Measurements from ENCODE around the gene RGS3.

RGS3 gene

DNA sequence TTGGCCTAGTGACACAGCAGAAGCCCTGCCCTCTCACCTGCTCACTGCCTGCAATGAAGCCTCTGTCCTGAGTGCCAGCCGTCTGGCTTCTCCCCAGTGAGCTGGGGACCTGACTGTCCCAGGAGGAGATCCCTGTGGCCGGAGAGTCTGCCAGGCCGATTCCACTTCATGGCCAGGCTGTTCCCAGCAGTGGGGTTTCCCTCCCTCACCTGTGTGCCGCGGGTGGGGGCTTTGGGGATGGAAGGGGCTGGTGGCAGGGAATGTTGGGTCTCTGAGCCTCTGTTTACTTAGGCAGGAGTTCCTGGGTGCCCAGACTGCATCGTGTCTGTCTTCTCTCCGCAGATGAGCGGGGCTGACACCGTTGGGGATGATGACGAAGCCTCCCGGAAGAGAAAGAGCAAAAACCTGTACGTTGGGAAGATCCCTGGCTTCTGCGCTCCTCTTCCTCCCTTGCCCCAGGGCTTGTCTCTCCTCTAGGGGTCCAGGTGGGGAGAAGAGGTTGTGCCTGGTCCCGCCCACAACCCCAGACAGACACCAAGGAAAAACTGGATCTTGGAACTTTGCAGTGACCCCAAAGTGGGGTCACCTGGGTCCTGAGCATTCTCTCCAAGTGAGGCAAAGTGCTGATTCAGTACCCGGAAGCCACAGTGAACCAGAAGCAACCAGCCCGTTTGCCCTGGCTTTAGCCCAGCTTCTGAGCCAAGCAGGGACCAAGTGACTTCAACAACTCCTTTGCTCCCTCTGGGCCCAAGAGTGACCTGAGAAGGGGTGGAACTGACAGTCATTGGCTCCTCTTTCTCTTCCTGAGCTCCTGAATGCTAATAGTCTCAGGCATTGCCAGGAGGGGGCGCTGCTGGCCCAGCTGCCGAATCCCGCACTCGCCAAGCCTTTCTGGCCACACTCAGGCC, 127.7 kb downstream of the RGS3 start:
- TF ChIP-seq YY1 (IDR thresholded peaks at IDR 0.05; ENCODE audit: low read depth), result no peak
- TF ChIP-seq, protein P1, sequence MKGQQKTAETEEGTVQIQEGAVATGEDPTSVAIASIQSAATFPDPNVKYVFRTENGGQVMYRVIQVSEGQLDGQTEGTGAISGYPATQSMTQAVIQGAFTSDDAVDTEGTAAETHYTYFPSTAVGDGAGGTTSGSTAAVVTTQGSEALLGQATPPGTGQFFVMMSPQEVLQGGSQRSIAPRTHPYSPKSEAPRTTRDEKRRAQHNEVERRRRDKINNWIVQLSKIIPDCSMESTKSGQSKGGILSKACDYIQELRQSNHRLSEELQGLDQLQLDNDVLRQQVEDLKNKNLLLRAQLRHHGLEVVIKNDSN (IDR thresholded peaks at IDR 0.05), result no peak
- peak; percentile 100 for TF ChIP-seq RAD21 (IDR thresholded peaks at IDR 0.05; ENCODE audit: low read depth)
- no peak for TF ChIP-seq CREB1 (IDR thresholded peaks at IDR 0.05; ENCODE audit: low read depth)
- TF ChIP-seq NFIC (IDR thresholded peaks at IDR 0.05), result 0 out of 2 replicates have a peak, but pooled peaks have one; percentile 14
- 0 out of 2 replicates have a peak, but pooled peaks have one; percentile 16 for TF ChIP-seq TCF12 (IDR thresholded peaks at IDR 0.05; ENCODE audit: low read depth)
- TF ChIP-seq MAX (IDR thresholded peaks at IDR 0.05), result peak; percentile 29; the same call in 1 of the 2 replicates
- TF ChIP-seq TEAD4 (IDR thresholded peaks at IDR 0.05), result no peak
- TF ChIP-seq TAF1 (IDR thresholded peaks at IDR 0.05; ENCODE audit: low read depth), result no peak
- no peak for TF ChIP-seq EGR1 (IDR thresholded peaks at IDR 0.05)
- no peak for TF ChIP-seq FOXM1 (IDR thresholded peaks at IDR 0.05; ENCODE audit: borderline replicate concordance, low read depth)
- TF ChIP-seq REST (IDR thresholded peaks at IDR 0.05; ENCODE audit: low read depth), result no peak

GRCh38 chr9:113591899-113592625, 128.5 kb downstream of the RGS3 start:
- TF ChIP-seq MAX (IDR thresholded peaks at IDR 0.05), result no peak
- TF ChIP-seq YY1 (IDR thresholded peaks at IDR 0.05; ENCODE audit: low read depth), result no peak
- TF ChIP-seq CREB1 (IDR thresholded peaks at IDR 0.05; ENCODE audit: low read depth), result no peak
- TF ChIP-seq ZBTB7A (IDR thresholded peaks at IDR 0.05; ENCODE audit: low read depth), result no peak
- no peak for TF ChIP-seq FOXM1 (IDR thresholded peaks at IDR 0.05; ENCODE audit: borderline replicate concordance, low read depth)
- TF ChIP-seq, protein P1 (IDR thresholded peaks at IDR 0.05), result no peak
- no peak for TF ChIP-seq EGR1 (IDR thresholded peaks at IDR 0.05)
- no peak for TF ChIP-seq REST (IDR thresholded peaks at IDR 0.05; ENCODE audit: low read depth)
- TF ChIP-seq TAF1 (IDR thresholded peaks at IDR 0.05; ENCODE audit: low read depth), result no peak
- TF ChIP-seq RAD21 (IDR thresholded peaks at IDR 0.05; ENCODE audit: low read depth), result no peak
- no peak for TF ChIP-seq NFIC (IDR thresholded peaks at IDR 0.05)
- no peak for TF ChIP-seq CEBPB (IDR thresholded peaks at IDR 0.05)
- TF ChIP-seq TEAD4 (IDR thresholded peaks at IDR 0.05), result no peak
- TF ChIP-seq EP300 (IDR thresholded peaks at IDR 0.05; ENCODE audit: borderline replicate concordance), result no peak
- no peak for TF ChIP-seq TCF12 (IDR thresholded peaks at IDR 0.05; ENCODE audit: low read depth)

GRCh38 chr9:113592876-113593575, 129.5 kb downstream of the RGS3 start:
- TF ChIP-seq EGR1 (IDR thresholded peaks at IDR 0.05), result no peak

- no peak for TF ChIP-seq CREB1 (IDR thresholded peaks at IDR 0.05; ENCODE audit: low read depth)
- peak; percentile 63; the same call in 1 of the 2 replicates for TF ChIP-seq MAX (IDR thresholded peaks at IDR 0.05)
- TF ChIP-seq TEAD4 (IDR thresholded peaks at IDR 0.05), result peak; percentile 46
- peak; percentile 77 for TF ChIP-seq TCF12 (IDR thresholded peaks at IDR 0.05; ENCODE audit: low read depth)
- TF ChIP-seq NFIC (IDR thresholded peaks at IDR 0.05), result no peak
- TF ChIP-seq ZBTB7A (IDR thresholded peaks at IDR 0.05; ENCODE audit: low read depth), result 0 out of 2 replicates have a peak, but pooled peaks have one; percentile 51
- TF ChIP-seq, protein P1 (IDR thresholded peaks at IDR 0.05), result peak; percentile 24; the same call in 1 of the 2 replicates
- peak; percentile 60 for TF ChIP-seq TAF1 (IDR thresholded peaks at IDR 0.05; ENCODE audit: low read depth)
- TF ChIP-seq YY1 (IDR thresholded peaks at IDR 0.05; ENCODE audit: low read depth), result no peak
Measured at GRCh38 chr9:113593682-113594281, 130.3 kb downstream of the RGS3 start.

Data from Ishikawa (cell line).